K562 (cell line): ENCODE results near the gene FOXN3. TPM values are rescaled to one million over a fixed set of nuclear protein-coding genes. Genes with fewer than 3 reads are reported as not detected.

ENCODE experiments used
- ATAC-seq: fragments of 200-7000 bp; cut with Tn5 transposase; 3 replicates; pipeline ENCODE4 v1.9.1; 2020; ENCODE audit warnings: moderate library complexity
- BruUV-seq: library from RNA; stranded (reverse); fragments of 400-500 nt; replicated peaks from 2 replicates; lab custom pipeline; 2021; lab: Mats Ljungman, UMichigan
- CTCF ChIA-PET: fragments of 300-600 bp; formaldehyde crosslinking; extraction: SDS; loops from one replicate; lab custom pipeline; 2021; ENCODE audit warnings: low intra/inter-chr PET ratio; lab: Yijun Ruan, JAX
- POLR2A ChIA-PET: fragments of 300-600, 350-650 bp; sonication (Branson Sonifier 250); formaldehyde crosslinking; extraction: SDS; loops from one replicate; lab custom pipeline; 2021; ENCODE audit warnings: antibody characterized with exemption, inconsistent platforms; lab: Yijun Ruan, JAX
- DNase-seq, 4 experiments: peaks; one replicate each; pipeline versions ENCODE4 v3.0.0 to v3.0.0-alpha.2; 2011 to 2018; ENCODE audit warnings: low spot score in 3 of 4, mixed read lengths in 3 of 4; ENCODE audit errors: extremely low read depth in 1 of 4
- FAIRE-seq: peaks from 2 replicates; lab custom pipeline; 2011; peaks lifted over from hg19 to GRCh38; lab: Jason Lieb, UNC
- H2AFZ ChIP-seq: 2 replicates; pipeline ENCODE4 v1.6.0; 2011; ENCODE audit warnings: low read depth, low read length, control low read depth, inconsistent platforms
- H3K27ac ChIP-seq: fragments of 200-600 bp; 3 replicates; pipeline ENCODE4 v1.8.0; 2011; ENCODE audit warnings: low read depth, mild to moderate bottlenecking, control low read depth, inconsistent platforms, low read length, moderate library complexity, mixed read lengths; ENCODE audit errors: extremely low read depth
- H3K27me3 ChIP-seq, 2 experiments: fragments of 300-600 bp in 1 of 2; 2 replicates in 1 of 2; 3 replicates in 1 of 2; pipeline versions ENCODE4 v1.6.0 to v1.8.0; 2011; ENCODE audit warnings: inconsistent platforms in 2 of 2, low read length in 2 of 2, mild to moderate bottlenecking in 1 of 2, mixed read lengths in 1 of 2, moderate library complexity in 1 of 2; ENCODE audit not compliant: control insufficient read depth in 2 of 2, insufficient read depth in 2 of 2
- H3K36me3 ChIP-seq: fragments of 300-600 bp; 3 replicates; pipeline ENCODE4 v1.8.0; 2011; ENCODE audit warnings: mild to moderate bottlenecking, low read length, inconsistent platforms; ENCODE audit not compliant: control insufficient read depth, insufficient read depth
- H3K4me1 ChIP-seq, 2 experiments: fragments of 200-600 bp in 1 of 2; replicated peaks in 1 of 2; 2 replicates in 1 of 2; 3 replicates in 1 of 2; pipeline versions ENCODE4 v1.5.1 to v1.8.0; 2011; ENCODE audit warnings: inconsistent platforms in 2 of 2, low read length in 2 of 2, mild to moderate bottlenecking in 1 of 2, mixed read lengths in 1 of 2, moderate library complexity in 1 of 2; ENCODE audit not compliant: control insufficient read depth in 2 of 2, insufficient read depth in 2 of 2
- H3K4me2 ChIP-seq: 2 replicates; pipeline ENCODE4 v1.6.1; 2011; ENCODE audit warnings: low read length, control low read depth, inconsistent platforms, mixed read lengths; ENCODE audit not compliant: insufficient read depth
- H3K4me3 ChIP-seq: fragments of 200-600 bp; sonication (generic), shearing (Covaris generic); 2 replicates; pipeline ENCODE4 v1.5.1; 2016; ENCODE audit warnings: control low read depth, inconsistent platforms
- H3K79me2 ChIP-seq: fragments of 200-600 bp; 3 replicates; pipeline ENCODE4 v1.8.0; 2011; ENCODE audit warnings: low read length, inconsistent platforms; ENCODE audit not compliant: control insufficient read depth, insufficient read depth
- H3K9ac ChIP-seq, 2 experiments: 2 replicates each; pipeline versions ENCODE4 v1.6.0 to v1.6.1; 2011; ENCODE audit warnings: low read depth in 2 of 2, low read length in 2 of 2, control low read depth in 1 of 2, inconsistent platforms in 1 of 2, mild to moderate bottlenecking in 1 of 2, mixed read lengths in 1 of 2; ENCODE audit not compliant: insufficient read depth in 1 of 2
- H3K9me1 ChIP-seq: one replicate; pipeline ENCODE4 v1.6.0; 2011; ENCODE audit warnings: inconsistent platforms, mild to moderate bottlenecking, low read length, moderate library complexity; ENCODE audit not compliant: control insufficient read depth, insufficient read depth
- H3K9me3 ChIP-seq: replicated peaks from 2 replicates; pipeline ENCODE4 v1.5.1; 2011; ENCODE audit warnings: low read depth, low read length, inconsistent platforms; ENCODE audit not compliant: control insufficient read depth, insufficient read depth
- H4K20me1 ChIP-seq: replicated peaks from 2 replicates; pipeline ENCODE4 v1.6.1; 2011; ENCODE audit warnings: low read length, inconsistent platforms, mixed read lengths; ENCODE audit not compliant: control insufficient read depth, insufficient read depth
- HLTF ChIP-seq: fragments of 450-650 bp; IDR thresholded peaks from 2 replicates; pipeline ENCODE4 v1.6.1; 2016
- MED1 ChIP-seq: sonication (generic); formaldehyde crosslinking; IDR thresholded peaks from 2 replicates; pipeline ENCODE4 v1.8.1; 2023; ENCODE audit warnings: missing genetic modification reagents, borderline replicate concordance
- MNT ChIP-seq, 2 experiments: fragments of 450-650 bp; conservative IDR thresholded peaks; 2 replicates each; pipeline ENCODE4 v1.6.1; 2017; ENCODE audit warnings: mild to moderate bottlenecking in 2 of 2, moderate library complexity in 2 of 2
- MXI1 ChIP-seq: IDR thresholded peaks from 2 replicates; pipeline ENCODE4 v1.6.1; 2011; ENCODE audit warnings: low read depth, mild to moderate bottlenecking, improper control_type of control experiment, low read length
- PHB ChIP-seq: fragments of 250-450 bp; sonication (Bioruptor Pico); IDR thresholded peaks from 2 replicates; pipeline ENCODE4 v1.5.0; 2021
- RFX1 ChIP-seq: fragments of 450-650 bp; IDR thresholded peaks from 2 replicates; pipeline ENCODE4 v1.6.1; 2016; ENCODE audit warnings: mild to moderate bottlenecking, moderate library complexity
- ZNF318 ChIP-seq, 2 experiments: fragments of 450-650 bp; IDR thresholded peaks; 2 replicates each; pipeline ENCODE4 v1.6.1; 2016; ENCODE audit warnings: mild to moderate bottlenecking in 2 of 2, borderline replicate concordance in 1 of 2, low read depth in 1 of 2, moderate library complexity in 1 of 2
- ZNF384 ChIP-seq: IDR thresholded peaks from 2 replicates; pipeline ENCODE4 v1.6.1; 2012; ENCODE audit warnings: low read depth, low read length, improper control_type of control experiment
- WGBS: fragments of 100-300 bp; shearing (Covaris generic); methylation state at CpG from one replicate; pipeline ENCODE4 v1.1.6; 2016; ENCODE audit warnings: low coverage, mixed read lengths; ENCODE audit not compliant: insufficient coverage; ENCODE audit errors: missing lambda C conversion rate; 5-methylcytosine and 5-hydroxymethylcytosine counted together
- in situ Hi-C: fragments of 300-500 bp; cut with MboI; formaldehyde crosslinking; loops from 4 replicates; pipeline ENCODE4 v1.15.0; 2018; ENCODE audit warnings: inconsistent platforms, mixed read lengths
- intact Hi-C: fragments of 100-400 bp; cut with micrococcal nuclease; formaldehyde crosslinking; loops from 2 replicates; pipeline ENCODE4 v1.14.2; 2022
- polyA plus RNA-seq, 8 experiments: library from polyadenylated mRNA; depleted of rRNA in 4 of 8; stranded (reverse) in 5 of 8; unstranded in 3 of 8; fragments of >200 nt; fragmentation: Nextera tagmentation in 2 of 8; fragmentation: Illumina TruSeq in 1 of 8; extraction: Ambion mirVana in 2 of 8; extraction: Trizol in 1 of 8; gene quantifications; 2 replicates each; pipeline versions ENCODE4 v1.2.1 to v1.2.3, GENCODE V29; 2011 to 2014; ENCODE audit warnings: inconsistent platforms in 1 of 8, missing spikeins in 1 of 8
- total RNA-seq, 7 experiments: library from RNA; depleted of rRNA in 6 of 7; stranded (reverse); fragments of >200 nt in 6 of 7; fragmentation: Illumina TruSeq in 2 of 7; extraction: Trizol in 2 of 7; gene quantifications; 2 replicates each; pipeline versions ENCODE4 v1.2.1 to v1.2.3, GENCODE V29; 2011 to 2021; ENCODE audit warnings: low replicate concordance in 1 of 7
- TF ChIP-seq, protein P1 (sequence below): fragments of 450-650 bp; IDR thresholded peaks from 2 replicates; pipeline ENCODE4 v1.7.1; 2018; ENCODE audit warnings: mild to moderate bottlenecking, low read depth; ENCODE audit not compliant: partially characterized antibody

FOXN3 gene
- total and polyA plus RNA-seq, 9 of the 15 experiments (the other 6 are each of a cell fraction or from before 2014, with no cell fraction given): 0.07 to 1.3 (median 0.40) TPM

GRCh38 chr14:89418976-89419375 is 1.9 kb upstream of the FOXN3 start:
- BruUV-seq: no TSS peak
- FAIRE-seq: no peak
- Histone ChIP-seq H3K27me3 (0 out of 5 replicates have a peak, but pooled peaks cover 0 to 5% of the 10 kb centered on the region in 2 experiments), H3K4me3 (no peak overlapping the region), H3K27ac (no peak overlapping the region), H2AFZ (no peak overlapping the region), H3K9ac (no peak overlapping the region), H3K9me1 (no peaks in the 10 kb centered on the region), H3K79me2 (no peaks in the 10 kb centered on the region), H3K4me2 (no peak overlapping the region), H4K20me1 (no peaks in the 10 kb centered on the region), H3K9me3 (no peaks in the 10 kb centered on the region), H3K36me3 (no peaks in the 10 kb centered on the region), H3K4me1 (peaks cover 0 to 19% of the 10 kb centered on the region in 2 experiments; a peak in 2 of 5 replicates)
- in situ Hi-C loops (no loop called here), intact Hi-C loops (no loop called here)
- 17% methylated on average over 1 of the region's 2 CpGs for WGBS
- ChIA-PET CTCF (no interaction called here), POLR2A (no interaction called here)
- no peak for ATAC-seq
- DNase-seq: no peak
- TF ChIP-seq ZNF318 (IDR thresholded peaks at IDR 0.05; ENCODE audit: borderline replicate concordance in 1 of 2, low read depth in 1 of 2): no peak
- no peak for TF ChIP-seq MED1
- TF ChIP-seq MNT (conservative IDR thresholded peaks at IDR 0.05): no peak
- TF ChIP-seq, protein P1, sequence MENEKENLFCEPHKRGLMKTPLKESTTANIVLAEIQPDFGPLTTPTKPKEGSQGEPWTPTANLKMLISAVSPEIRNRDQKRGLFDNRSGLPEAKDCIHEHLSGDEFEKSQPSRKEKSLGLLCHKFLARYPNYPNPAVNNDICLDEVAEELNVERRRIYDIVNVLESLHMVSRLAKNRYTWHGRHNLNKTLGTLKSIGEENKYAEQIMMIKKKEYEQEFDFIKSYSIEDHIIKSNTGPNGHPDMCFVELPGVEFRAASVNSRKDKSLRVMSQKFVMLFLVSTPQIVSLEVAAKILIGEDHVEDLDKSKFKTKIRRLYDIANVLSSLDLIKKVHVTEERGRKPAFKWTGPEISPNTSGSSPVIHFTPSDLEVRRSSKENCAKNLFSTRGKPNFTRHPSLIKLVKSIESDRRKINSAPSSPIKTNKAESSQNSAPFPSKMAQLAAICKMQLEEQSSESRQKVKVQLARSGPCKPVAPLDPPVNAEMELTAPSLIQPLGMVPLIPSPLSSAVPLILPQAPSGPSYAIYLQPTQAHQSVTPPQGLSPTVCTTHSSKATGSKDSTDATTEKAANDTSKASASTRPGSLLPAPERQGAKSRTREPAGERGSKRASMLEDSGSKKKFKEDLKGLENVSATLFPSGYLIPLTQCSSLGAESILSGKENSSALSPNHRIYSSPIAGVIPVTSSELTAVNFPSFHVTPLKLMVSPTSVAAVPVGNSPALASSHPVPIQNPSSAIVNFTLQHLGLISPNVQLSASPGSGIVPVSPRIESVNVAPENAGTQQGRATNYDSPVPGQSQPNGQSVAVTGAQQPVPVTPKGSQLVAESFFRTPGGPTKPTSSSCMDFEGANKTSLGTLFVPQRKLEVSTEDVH: no peak
- TF ChIP-seq MXI1: no peak
- no peak for TF ChIP-seq ZNF384
- TF ChIP-seq PHB (CRISPR knock-in tag): no peak
- TF ChIP-seq HLTF: no peak
- no peak for TF ChIP-seq RFX1
